GM12891 (cell line): ENCODE data around the gene BRAT1.
"Not testable (repeated sequence)": the region's sequence is repeated elsewhere in the genome, so short reads cannot be mapped to it uniquely, and the experiment has no call there.

Source experiments
- PAX5 ChIP-seq: IDR thresholded peaks from 2 replicates; pipeline ENCODE4 v1.6.1; 2011; ENCODE audit warnings: low read length, moderate library complexity, mild to moderate bottlenecking; ENCODE audit not compliant: insufficient read depth, severe bottlenecking
- POLR2A ChIP-seq: IDR thresholded peaks from 2 replicates; pipeline ENCODE4 v1.6.1; 2011; ENCODE audit warnings: low read depth, low read length, control low read depth
- POLR2AphosphoS5 ChIP-seq: IDR thresholded peaks from 2 replicates; pipeline ENCODE4 v1.6.1; 2011; ENCODE audit warnings: low read depth, low read length, control low read depth
- POU2F2 ChIP-seq: IDR thresholded peaks from 2 replicates; pipeline ENCODE4 v1.6.1; 2011; ENCODE audit warnings: low read depth, mild to moderate bottlenecking, control low read depth, low read length, moderate library complexity
- TAF1 ChIP-seq: IDR thresholded peaks from 2 replicates; pipeline ENCODE4 v1.6.1; 2011; ENCODE audit warnings: low read depth, low read length, control low read depth

DNA sequence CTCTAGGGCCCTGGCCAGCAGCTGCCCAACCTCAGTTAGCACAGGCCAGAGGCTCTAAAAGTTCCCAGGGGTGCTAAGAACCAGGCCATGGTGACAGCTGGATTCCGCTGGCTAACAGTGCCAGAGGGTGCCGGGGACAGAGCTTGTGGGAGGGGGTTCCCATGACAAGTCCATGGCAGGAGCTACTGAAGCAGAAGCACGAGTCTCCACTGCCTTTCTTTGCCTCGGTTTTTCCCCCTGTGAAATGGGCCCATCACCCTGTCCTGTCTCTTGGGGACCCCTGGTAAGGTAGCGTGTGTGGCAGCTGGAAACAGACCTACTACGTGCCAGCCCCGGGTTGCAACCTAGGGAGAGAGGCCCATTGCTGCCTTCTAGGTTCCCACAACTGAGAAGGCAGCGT is 22.5 kb downstream of the BRAT1 start:
- not testable (repeated sequence) for TF ChIP-seq POLR2A, POLR2AphosphoS5, POU2F2, TAF1, PAX5
